ENCODE results near the gene PCDHGA7. TPM values are rescaled to one million over a fixed set of nuclear protein-coding genes. Genes with fewer than 3 reads are reported as not detected.
A peak's percentile ranks its signal among the peaks of the same experiment; 100 is the strongest.

The PCDHGA7 gene
- polyA plus RNA-seq, 1 of the 3 experiments (the other 2 are of a cell fraction): 7.8 TPM

GRCh38 chr5:141359790-141360426 is 22.6 kb upstream of the PCDHGA7 start, which contains the start of gene PCDHGB2:
PCDHGB2 (plus strand) TSS chr5:141359994; CDS start chr5:141360136, 142 bp downstream.
- H4K20me1 ChIP-seq (ENCODE audit: insufficient read depth): no peaks in the 10 kb centered on the region
- H3K36me3 ChIP-seq (replicated peaks in 1 of 2; ENCODE audit: control insufficient read depth in 1 of 2, insufficient read depth in 2 of 2, low read length in 1 of 2): peaks cover 0 to 4% of the 10 kb centered on the region in 2 experiments
- TF ChIP-seq SMC3 (IDR thresholded peaks at IDR 0.05; ENCODE audit: low read depth, low read length) (peak; percentile 33; the same call in 1 of the 2 replicates), CTCF (IDR thresholded peaks at IDR 0.05) (peak; percentile 54), RCOR1 (IDR thresholded peaks at IDR 0.05; ENCODE audit: low read length) (no peak), RAD21 (IDR thresholded peaks at IDR 0.05; ENCODE audit: low read length) (peak; percentile 65), MAX (IDR thresholded peaks at IDR 0.05; ENCODE audit: low read depth) (no peak), EZH2phosphoT487 (IDR thresholded peaks at IDR 0.05; ENCODE audit: borderline replicate concordance, low read depth) (no peak)
- POLR2A ChIA-PET: interaction anchor here (0.7 kb wide), 1 partner anchor 204 kb away, joined by 3 read pairs; no protein-coding TSS in a partner anchor
- 44% methylated on average over 23 of the region's 24 CpGs for WGBS (ENCODE audit: low lambda C conversion rate)
- H3K4me2 ChIP-seq: 0 out of 2 replicates have a peak within 1 kb of the TSS, but pooled peaks have one; percentile 33
- H3K4me1 ChIP-seq (ENCODE audit: control insufficient read depth in 1 of 2, insufficient read depth in 2 of 2, low read depth in 1 of 2, low read length in 1 of 2): no peaks in the 10 kb centered on the region
- no peaks in the 10 kb centered on the region for H3K27me3 ChIP-seq (ENCODE audit: insufficient read depth)
- DNase-seq: peak; percentile 62
- no peaks in the 10 kb centered on the region for H3K79me2 ChIP-seq (ENCODE audit: insufficient read depth)
- H3F3A ChIP-seq (replicated peaks; ENCODE audit: insufficient read depth): no peaks in the 10 kb centered on the region
- peak within 1 kb of the TSS; percentile 39; the same call in 1 of the 2 replicates for H3K9ac ChIP-seq
- CTCF ChIA-PET: interaction anchor here (0.6 to 1.2 kb wide), 8 partner anchors 35 to 204 kb away, joined by 3 to 14 read pairs (median 3); partner anchors contain the start of gene PCDHB16
- H3K9me2 ChIP-seq: no peaks in the 10 kb centered on the region
- no peaks in the 10 kb centered on the region; the same call in 1 of the 2 replicates for H3K9me3 ChIP-seq
- peak within 1 kb of the TSS; percentile 33 to 42 for H3K4me3 ChIP-seq (ENCODE audit: low read depth in 2 of 2, low read length in 1 of 2)
- H2AFZ ChIP-seq (ENCODE audit: low read depth): peak within 1 kb of the TSS; percentile 68; the same call in 1 of the 2 replicates
- peak within 1 kb of the TSS; percentile 22 to 28; a peak in 2 of 4 replicates for H3K27ac ChIP-seq (ENCODE audit: low read depth in 2 of 2, low read length in 1 of 2)

GRCh38 chr5:141360685-141361084 is 21.9 kb upstream of the PCDHGA7 start:
- CTCF ChIA-PET: interaction anchor here (0.6 to 1.1 kb wide), 5 partner anchors 178 to 203 kb away, joined by 3 to 14 read pairs (median 3); partner anchors contain the start of gene PCDHB16
- Histone ChIP-seq H3K27ac (ENCODE audit: low read depth in 2 of 2, low read length in 1 of 2) (no peak overlapping the region), H4K20me1 (ENCODE audit: insufficient read depth) (no peaks in the 10 kb centered on the region), H3F3A (replicated peaks; ENCODE audit: insufficient read depth) (no peaks in the 10 kb centered on the region), H2AFZ (ENCODE audit: low read depth) (no peak overlapping the region), H3K36me3 (replicated peaks in 1 of 2; ENCODE audit: control insufficient read depth in 1 of 2, insufficient read depth in 2 of 2, low read length in 1 of 2) (peaks cover 0 to 4% of the 10 kb centered on the region in 2 experiments), H3K79me2 (ENCODE audit: insufficient read depth) (no peaks in the 10 kb centered on the region), H3K27me3 (ENCODE audit: insufficient read depth) (no peaks in the 10 kb centered on the region), H3K9me3 (no peaks in the 10 kb centered on the region; the same call in 1 of the 2 replicates), H3K9me2 (no peaks in the 10 kb centered on the region), H3K4me2 (0 out of 2 replicates have a peak overlapping the region, but pooled peaks have one; percentile 33), H3K4me1 (ENCODE audit: control insufficient read depth in 1 of 2, insufficient read depth in 2 of 2, low read depth in 1 of 2, low read length in 1 of 2) (no peaks in the 10 kb centered on the region), H3K4me3 (ENCODE audit: low read depth in 2 of 2, low read length in 1 of 2) (peak overlapping the region in 1 of 2 experiments; percentile 42; a peak in 3 of 4 replicates), H3K9ac (no peak overlapping the region)
- WGBS (ENCODE audit: low lambda C conversion rate): 54% methylated on average over 14 of the region's 15 CpGs
- DNase-seq: no peak
- POLR2A ChIA-PET: interaction anchor here (0.7 kb wide), 1 partner anchor 203 kb away, joined by 3 read pairs; no protein-coding TSS in a partner anchor
- TF ChIP-seq EZH2phosphoT487 (IDR thresholded peaks at IDR 0.05; ENCODE audit: borderline replicate concordance, low read depth) (no peak), FOSL2 (IDR thresholded peaks at IDR 0.05; ENCODE audit: borderline replicate concordance, low read depth) (no peak), JUND (IDR thresholded peaks at IDR 0.05) (no peak), USF2 (IDR thresholded peaks at IDR 0.05; ENCODE audit: borderline replicate concordance, low read depth, low read length) (no peak), RFX5 (IDR thresholded peaks at IDR 0.05; ENCODE audit: low read length) (no peak), PBX3 (IDR thresholded peaks at IDR 0.05) (no peak), MEF2A (IDR thresholded peaks at IDR 0.05; ENCODE audit: borderline replicate concordance, low read depth) (no peak), IRF3 (IDR thresholded peaks at IDR 0.05; ENCODE audit: low read depth, low read length) (no peak), TCF12 (IDR thresholded peaks at IDR 0.05) (no peak), RAD21 (IDR thresholded peaks at IDR 0.05; ENCODE audit: low read length) (no peak), TAF1 (IDR thresholded peaks at IDR 0.05; ENCODE audit: borderline replicate concordance, low read depth, low read length) (no peak), NFIC (IDR thresholded peaks at IDR 0.05; ENCODE audit: borderline replicate concordance) (no peak), RXRA (IDR thresholded peaks at IDR 0.05; ENCODE audit: borderline replicate concordance, low read depth) (no peak), ZBTB33 (IDR thresholded peaks at IDR 0.05; ENCODE audit: borderline replicate concordance, low read depth) (no peak)

Data from SK-N-SH (cell line).